ENCODE results near the gene STRN. TPM values are rescaled to one million over a fixed set of nuclear protein-coding genes. Genes with fewer than 3 reads are reported as not detected.
"Not testable (repeated sequence)": the region's sequence is repeated elsewhere in the genome, so short reads cannot be mapped to it uniquely, and the experiment has no call there.

The STRN gene
- total RNA-seq, 1 donor from 2014 or later: 13.5 TPM

- H3K36me3 ChIP-seq (ENCODE audit: control insufficient read depth, insufficient read depth, low read length): no peaks in the 10 kb centered on the region
- no peak for DNase-seq (ENCODE audit: low read depth)
- no peak overlapping the region for H3K4me3 ChIP-seq (ENCODE audit: low read depth, low read length)
- TF ChIP-seq, protein P1, sequence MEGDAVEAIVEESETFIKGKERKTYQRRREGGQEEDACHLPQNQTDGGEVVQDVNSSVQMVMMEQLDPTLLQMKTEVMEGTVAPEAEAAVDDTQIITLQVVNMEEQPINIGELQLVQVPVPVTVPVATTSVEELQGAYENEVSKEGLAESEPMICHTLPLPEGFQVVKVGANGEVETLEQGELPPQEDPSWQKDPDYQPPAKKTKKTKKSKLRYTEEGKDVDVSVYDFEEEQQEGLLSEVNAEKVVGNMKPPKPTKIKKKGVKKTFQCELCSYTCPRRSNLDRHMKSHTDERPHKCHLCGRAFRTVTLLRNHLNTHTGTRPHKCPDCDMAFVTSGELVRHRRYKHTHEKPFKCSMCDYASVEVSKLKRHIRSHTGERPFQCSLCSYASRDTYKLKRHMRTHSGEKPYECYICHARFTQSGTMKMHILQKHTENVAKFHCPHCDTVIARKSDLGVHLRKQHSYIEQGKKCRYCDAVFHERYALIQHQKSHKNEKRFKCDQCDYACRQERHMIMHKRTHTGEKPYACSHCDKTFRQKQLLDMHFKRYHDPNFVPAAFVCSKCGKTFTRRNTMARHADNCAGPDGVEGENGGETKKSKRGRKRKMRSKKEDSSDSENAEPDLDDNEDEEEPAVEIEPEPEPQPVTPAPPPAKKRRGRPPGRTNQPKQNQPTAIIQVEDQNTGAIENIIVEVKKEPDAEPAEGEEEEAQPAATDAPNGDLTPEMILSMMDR (IDR thresholded peaks at IDR 0.05; ENCODE audit: insufficient read depth, low read length, poor library complexity, severe bottlenecking): no peak
- no peaks in the 10 kb centered on the region for H3K27me3 ChIP-seq (ENCODE audit: control insufficient read depth, insufficient read depth, low read length)
Measured at GRCh38 chr2:37000318-37000717, 34.0 kb upstream of the STRN start.

GRCh38 chr2:36999416-36999815, 33.1 kb upstream of the STRN start:
- H3K27me3 ChIP-seq (ENCODE audit: control insufficient read depth, insufficient read depth, low read length); H3K36me3 ChIP-seq (ENCODE audit: control insufficient read depth, insufficient read depth, low read length); DNase-seq (ENCODE audit: low read depth); H3K4me3 ChIP-seq (ENCODE audit: low read depth, low read length): not testable (repeated sequence)

DNA sequence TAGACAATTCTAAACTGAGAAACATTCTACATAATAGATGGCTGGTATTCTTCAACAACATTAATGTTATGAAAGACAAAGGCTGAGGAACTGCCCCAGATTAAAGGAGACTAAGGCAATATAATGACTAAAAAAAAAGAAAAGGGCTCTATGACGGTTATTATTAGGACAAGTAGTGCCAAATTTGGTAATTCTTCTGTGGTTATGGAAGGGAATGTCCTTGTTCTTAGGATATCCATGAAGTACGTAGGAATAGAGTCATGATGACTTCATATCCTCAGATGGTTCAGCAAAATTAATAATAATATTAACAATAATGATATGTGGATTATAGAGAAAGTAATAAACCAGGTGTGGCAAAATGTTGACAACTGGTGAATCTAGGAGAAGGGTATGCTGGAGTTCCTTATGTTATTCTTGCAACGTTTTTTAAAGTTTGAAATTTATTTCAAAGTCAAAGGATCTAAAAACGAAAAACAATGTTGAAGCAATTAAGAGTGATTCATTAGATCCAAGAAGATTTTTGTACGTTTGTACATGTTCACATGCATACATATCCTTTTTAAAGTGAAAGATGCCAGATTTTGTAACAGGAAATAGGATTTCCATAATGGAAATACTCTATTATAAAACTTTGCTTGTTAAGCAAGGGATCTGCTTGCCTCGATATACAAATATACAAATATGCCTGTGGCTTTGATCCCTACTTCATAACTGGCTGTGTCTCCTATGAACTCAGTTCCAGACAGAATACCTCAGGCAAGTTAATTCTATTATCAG, 27.7 kb upstream of the STRN start:
- H3K36me3 ChIP-seq (ENCODE audit: control insufficient read depth, insufficient read depth, low read length): no peaks in the 10 kb centered on the region
- no peak for DNase-seq (ENCODE audit: low read depth)
- TF ChIP-seq, protein P1 (IDR thresholded peaks at IDR 0.05; ENCODE audit: insufficient read depth, low read length, poor library complexity, severe bottlenecking): no peak
- no peak overlapping the region for H3K4me3 ChIP-seq (ENCODE audit: low read depth, low read length)
- no peaks in the 10 kb centered on the region for H3K27me3 ChIP-seq (ENCODE audit: control insufficient read depth, insufficient read depth, low read length)

- Histone ChIP-seq H3K4me3 (ENCODE audit: low read depth, low read length) (no peak overlapping the region), H3K36me3 (ENCODE audit: control insufficient read depth, insufficient read depth, low read length) (no peaks in the 10 kb centered on the region), H3K27me3 (ENCODE audit: control insufficient read depth, insufficient read depth, low read length) (no peaks in the 10 kb centered on the region)
- no peak for DNase-seq (ENCODE audit: low read depth)
- TF ChIP-seq, protein P1 (IDR thresholded peaks at IDR 0.05; ENCODE audit: insufficient read depth, low read length, poor library complexity, severe bottlenecking): no peak
Measured at GRCh38 chr2:36988008-36988407, 21.7 kb upstream of the STRN start.

DNA sequence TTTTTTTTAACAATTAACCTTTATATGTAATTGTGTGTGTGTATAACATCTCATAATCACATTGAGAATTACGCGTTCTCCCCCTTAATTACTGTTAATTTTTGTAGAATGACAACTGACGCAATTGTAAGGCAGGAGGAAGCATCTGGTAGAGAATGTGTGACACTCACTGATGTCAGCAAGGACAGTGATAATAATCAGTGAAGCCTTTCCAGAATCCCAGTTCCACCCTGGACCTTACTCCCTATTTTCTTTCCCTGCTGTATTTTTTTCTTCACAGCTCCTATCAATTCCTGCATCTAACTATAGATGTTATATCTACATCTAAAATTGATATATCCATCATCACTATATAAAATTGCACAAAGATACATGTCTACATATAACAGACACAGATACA, 16.1 kb upstream of the STRN start:
- TF ChIP-seq, protein P1 (IDR thresholded peaks at IDR 0.05; ENCODE audit: insufficient read depth, low read length, poor library complexity, severe bottlenecking): no peak

GRCh38 chr2:36981911-36982310, 15.6 kb upstream of the STRN start:
- Histone ChIP-seq H3K36me3 (ENCODE audit: control insufficient read depth, insufficient read depth, low read length) (no peaks in the 10 kb centered on the region), H3K4me3 (ENCODE audit: low read depth, low read length) (no peak overlapping the region), H3K27me3 (ENCODE audit: control insufficient read depth, insufficient read depth, low read length) (no peaks in the 10 kb centered on the region)
- DNase-seq (ENCODE audit: low read depth): no peak
- TF ChIP-seq, protein P1 (IDR thresholded peaks at IDR 0.05; ENCODE audit: insufficient read depth, low read length, poor library complexity, severe bottlenecking): no peak

More for the DNA sequence above, 16.1 kb upstream of the STRN start:
- DNase-seq (ENCODE audit: low read depth): no peak
- Histone ChIP-seq H3K4me3 (ENCODE audit: low read depth, low read length) (no peak overlapping the region), H3K36me3 (ENCODE audit: control insufficient read depth, insufficient read depth, low read length) (no peaks in the 10 kb centered on the region), H3K27me3 (ENCODE audit: control insufficient read depth, insufficient read depth, low read length) (no peaks in the 10 kb centered on the region)

DNA sequence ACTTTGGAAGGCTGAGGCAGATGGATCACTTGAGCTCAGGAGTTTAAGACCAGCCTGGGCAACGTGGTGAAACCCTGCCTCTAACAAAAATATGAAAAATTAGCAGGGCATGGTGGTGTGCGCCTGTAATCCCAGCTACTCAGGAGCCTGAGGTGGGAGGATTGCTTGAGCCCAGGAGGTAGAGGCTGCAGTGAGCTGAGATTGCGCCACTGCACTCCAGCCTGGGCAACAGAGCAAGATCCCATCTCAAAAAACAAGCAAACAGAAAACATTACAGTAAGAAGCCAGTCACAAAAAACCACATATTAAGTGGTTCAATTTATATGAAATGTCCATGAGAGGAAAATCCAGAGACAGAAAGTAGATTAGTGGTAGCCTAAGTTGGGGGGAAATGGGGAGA, 12.7 kb upstream of the STRN start:
- H3K4me3 ChIP-seq (ENCODE audit: low read depth, low read length); H3K36me3 ChIP-seq (ENCODE audit: control insufficient read depth, insufficient read depth, low read length); H3K27me3 ChIP-seq (ENCODE audit: control insufficient read depth, insufficient read depth, low read length); DNase-seq (ENCODE audit: low read depth): not testable (repeated sequence)

Data from kidney epithelial cell (primary cell).